ENCODE results near the gene TMEM30A. TPM values are rescaled to one million over a fixed set of nuclear protein-coding genes. Genes with fewer than 3 reads are reported as not detected.

TMEM30A gene
- total RNA-seq: 48.3 and 51.3 TPM in 2 replicates

DNA sequence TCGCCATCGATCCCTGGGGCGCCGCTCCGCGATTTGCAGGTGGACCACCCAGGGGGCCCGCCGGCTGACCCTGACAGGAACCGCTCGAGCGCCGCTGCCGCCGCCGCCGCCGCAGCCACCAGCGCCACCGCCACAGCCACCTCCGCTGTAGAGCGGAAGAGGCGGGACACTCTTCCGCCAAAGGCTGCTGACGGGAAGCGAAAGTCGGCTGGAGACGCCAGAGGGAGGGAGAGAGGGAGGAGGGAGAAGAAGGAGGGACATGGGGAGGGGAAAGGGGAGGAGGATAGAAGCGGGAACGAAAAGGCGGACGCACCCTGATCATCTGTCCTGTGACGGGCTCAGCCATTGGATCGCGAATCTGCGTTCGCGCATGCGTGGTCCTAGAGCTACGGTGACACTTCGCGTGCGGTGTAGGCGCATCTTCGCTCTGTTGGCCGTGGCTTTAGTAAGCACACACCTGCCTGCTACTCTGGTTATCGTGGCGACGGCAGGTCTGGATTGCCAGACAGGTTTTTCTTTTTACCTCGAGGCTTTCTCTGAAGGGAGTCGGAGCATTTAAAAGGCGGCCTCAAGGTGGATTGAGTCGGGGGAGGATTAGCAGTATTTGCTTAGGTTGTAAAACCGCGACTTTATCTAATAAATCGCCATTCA is at the start of gene TMEM30A:
Gene TMEM30A, minus strand, starts transcription at position 161 of the 651 bp plus-strand sequence. Its CDS starts 154 bp downstream, at position 7.

DNA sequence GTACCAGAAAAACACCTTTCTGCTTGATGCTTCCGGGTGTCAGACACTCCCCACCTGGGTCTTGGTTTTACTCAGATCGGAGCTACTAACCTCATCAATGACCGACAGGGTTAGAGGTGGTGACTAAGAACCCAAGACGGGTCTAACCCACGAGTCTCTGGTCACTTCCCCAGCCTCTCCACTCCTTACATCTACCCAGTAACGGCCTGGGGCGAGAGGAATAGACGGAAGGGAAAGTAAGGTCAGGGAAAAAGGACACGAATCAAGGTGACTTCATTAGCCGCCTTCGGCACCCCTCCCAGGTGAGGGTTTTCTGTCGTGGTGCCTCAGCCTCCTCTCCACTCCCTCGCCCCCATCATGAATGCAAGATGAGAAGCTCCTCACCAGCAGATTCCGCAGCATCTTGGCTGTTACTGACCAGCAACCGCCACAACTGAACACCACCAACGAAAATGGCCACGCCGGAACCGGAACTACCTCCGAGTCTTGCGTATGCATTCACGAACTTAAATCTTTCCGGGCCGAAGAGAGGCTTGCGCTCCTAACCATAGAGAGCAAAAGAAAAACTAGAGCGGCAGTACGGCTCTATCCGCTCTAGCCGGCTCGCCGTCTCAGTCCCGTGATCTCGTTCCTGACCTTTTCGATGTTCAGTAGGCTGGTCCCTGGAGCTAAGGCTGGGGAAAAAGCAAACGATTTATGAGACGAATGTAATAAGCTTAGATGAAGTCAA is 41.1 kb downstream of the TMEM30A start, which contains the start of gene COX7A2:
Gene COX7A2, minus strand, starts transcription at position 469 of the 730 bp plus-strand sequence. Its CDS starts 67 bp downstream, at position 402.

DNA sequence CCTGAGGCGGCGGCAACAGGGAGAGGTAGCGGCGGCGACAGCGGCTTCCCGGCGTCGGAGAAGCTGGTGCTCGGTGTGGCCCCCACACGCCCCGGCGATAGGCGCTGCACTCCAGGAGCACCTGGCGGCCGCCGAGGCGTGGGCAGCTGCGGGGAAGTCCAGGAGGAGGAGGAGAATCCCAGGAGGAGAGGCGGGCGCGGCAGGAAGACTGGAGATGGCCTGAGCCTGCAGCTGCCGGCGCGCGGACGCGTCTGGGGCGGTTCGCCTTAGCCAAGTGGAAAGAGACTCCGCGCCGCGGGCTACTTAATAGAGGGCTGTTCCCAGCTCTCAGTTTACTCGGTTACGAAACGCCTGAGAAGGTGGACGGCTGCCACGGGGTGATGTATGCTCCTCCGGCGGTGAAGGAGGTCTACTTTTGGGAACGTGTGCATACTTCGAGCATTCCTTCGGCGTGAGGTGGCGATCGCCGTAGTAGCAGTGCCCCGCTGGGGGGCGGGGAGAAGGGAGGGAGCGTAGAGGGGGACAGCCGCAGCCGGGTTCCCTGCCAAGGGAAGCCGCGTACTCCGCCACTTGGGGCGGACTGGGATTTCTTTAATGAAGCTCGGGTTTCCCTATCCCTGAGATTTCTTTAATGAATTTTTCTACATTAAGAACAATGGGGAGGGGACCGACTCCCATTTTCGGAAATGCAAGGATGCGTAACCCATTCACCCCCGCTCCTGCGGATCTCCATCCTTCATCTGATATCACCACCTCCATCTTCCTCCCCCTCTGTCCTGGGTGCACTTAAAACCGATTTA is 78.6 kb downstream of the TMEM30A start, which contains the start of gene COL12A1:
Gene COL12A1, minus strand, starts transcription at position 278 of the 800 bp plus-strand sequence. CDS start 3,261 bp downstream, outside the sequence.

Other genes starting within 250 kb of the TMEM30A start
- gene COL12A1, start 78.7 kb downstream of the TMEM30A start, total RNA-seq: 131 and 152 TPM in 2 replicates
- 928 and 981 TPM in 2 replicates for gene COX7A2, start 41.0 kb downstream of the TMEM30A start, total RNA-seq
- 0.34 and 0.59 TPM in 2 replicates for gene FILIP1, start 209.0 kb upstream of the TMEM30A start, total RNA-seq